HG02938 (cell line): ENCODE measurements around the gene BTBD16.

Source experiments
- ATAC-seq: cut with Tn5 transposase; IDR thresholded peaks from one replicate; pipeline ENCODE4 v1.9.1; 2021; ENCODE audit warnings: mild to moderate bottlenecking, moderate library complexity; ENCODE audit not compliant: unreplicated experiment

The BTBD16 gene

GRCh38 chr10:122246830-122247520 lies 24.1 kb upstream of the BTBD16 start:
- ATAC-seq: no peak

DNA sequence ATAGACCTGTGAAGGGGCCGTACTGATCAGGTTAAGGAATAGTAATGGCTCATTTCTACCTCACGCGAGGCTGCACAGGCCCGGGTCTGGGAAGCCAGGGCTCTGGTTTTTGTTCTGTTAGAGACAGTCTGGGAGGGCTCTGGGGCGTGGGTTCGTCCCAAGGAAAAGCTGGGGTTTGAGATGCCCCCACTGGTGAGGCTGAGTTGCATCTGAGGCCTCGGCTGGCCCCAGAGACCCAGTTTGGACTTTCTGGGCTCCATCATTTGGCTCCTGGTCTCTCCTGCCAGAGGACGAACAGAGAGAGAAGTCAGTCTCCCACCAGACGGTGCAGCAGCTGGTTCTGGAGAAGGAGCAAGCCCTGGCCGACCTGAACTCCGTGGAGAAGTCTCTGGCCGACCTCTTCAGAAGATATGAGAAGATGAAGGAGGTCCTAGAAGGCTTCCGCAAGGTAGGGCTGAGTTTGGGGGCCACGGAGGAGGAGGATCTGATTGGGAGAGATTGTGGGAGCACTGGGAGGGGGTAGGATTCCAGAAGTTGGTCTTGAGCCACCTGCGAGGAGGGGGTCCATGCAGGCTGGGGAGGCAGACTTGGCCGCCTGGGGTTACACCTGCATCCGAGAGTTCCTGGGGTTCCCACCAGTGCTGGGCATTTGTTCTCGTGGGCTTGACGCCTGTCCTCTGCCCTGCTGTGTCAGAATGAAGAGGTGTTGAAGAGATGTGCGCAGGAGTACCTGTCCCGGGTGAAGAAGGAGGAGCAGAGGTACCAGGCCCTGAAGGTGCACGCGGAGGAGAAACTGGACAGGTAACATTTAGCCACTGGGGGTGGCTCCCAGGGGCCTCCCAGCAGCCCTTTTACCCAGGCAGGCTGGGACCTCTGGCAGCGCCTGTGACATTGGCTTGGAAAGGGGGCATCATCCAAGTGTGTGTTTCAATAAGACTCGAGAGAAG lies 22.5 kb upstream of the BTBD16 start:
- ATAC-seq: no peak

DNA sequence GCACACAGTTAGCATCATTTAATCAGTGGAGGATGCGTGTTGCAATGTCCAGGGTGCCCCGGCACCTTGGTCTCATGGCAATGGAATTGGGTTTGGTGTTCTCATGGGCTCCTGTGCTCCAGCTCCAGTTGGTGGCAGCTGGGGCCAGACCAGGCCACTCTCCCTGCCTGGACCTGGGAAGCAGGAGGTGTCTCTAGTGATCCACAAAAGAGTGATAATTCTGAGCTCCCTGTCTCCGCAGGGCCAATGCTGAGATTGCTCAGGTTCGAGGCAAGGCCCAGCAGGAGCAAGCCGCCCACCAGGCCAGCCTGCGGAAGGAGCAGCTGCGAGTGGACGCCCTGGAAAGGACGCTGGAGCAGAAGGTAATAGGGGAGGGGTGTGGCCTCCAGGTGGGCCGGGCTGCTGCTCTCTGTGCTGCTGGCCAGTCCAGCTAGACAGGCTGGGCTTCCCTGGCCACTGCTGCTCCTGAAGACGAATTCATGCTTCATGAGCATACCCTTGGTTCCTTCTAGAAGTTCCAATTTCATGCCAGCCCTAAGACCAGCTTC lies 21.7 kb upstream of the BTBD16 start:
- no peak for ATAC-seq

- ATAC-seq: no peak
Measured at GRCh38 chr10:122249991-122250750, 20.9 kb upstream of the BTBD16 start.

- ATAC-seq: no peak
Measured at GRCh38 chr10:122251459-122252255, 19.4 kb upstream of the BTBD16 start.

DNA sequence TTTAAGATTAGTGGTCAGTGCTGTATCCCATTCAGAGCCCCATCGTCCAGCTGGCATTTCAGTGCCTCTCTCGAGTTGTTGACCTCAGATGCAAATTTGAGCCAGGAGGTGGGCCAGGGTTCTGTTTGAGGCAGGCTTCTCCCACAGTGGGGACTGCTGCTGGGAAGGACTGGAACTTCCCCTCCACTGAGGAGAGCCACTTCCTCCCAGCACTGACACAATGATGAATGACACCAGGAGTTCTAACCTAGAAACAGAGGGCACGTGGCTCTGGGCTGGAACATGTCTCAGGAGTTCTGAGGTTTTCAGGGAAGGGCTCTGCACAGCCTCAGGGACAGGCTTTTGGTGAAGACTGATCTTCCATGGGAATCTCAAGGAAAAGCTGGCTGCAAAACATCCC lies 18.3 kb upstream of the BTBD16 start:
- no peak for ATAC-seq

DNA sequence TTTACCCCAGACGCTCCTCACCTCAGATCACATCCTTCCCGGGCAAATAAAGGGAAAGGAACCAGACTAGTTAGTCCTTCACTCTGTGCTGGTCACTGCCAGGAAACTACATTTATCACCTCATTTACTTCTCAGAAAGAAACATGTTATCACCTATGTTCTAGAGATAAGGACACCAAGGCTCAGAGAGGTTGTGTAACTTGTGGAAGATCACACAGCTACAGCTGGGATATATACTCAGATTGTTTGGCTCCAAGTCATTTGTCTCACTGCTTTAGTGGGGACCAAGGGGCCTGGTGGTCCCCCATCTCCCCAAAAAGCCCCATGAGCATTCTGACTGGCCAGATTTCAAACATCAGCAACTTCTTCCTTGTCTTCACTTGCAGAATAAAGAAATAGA lies 17.5 kb upstream of the BTBD16 start:
- no peak for ATAC-seq

DNA sequence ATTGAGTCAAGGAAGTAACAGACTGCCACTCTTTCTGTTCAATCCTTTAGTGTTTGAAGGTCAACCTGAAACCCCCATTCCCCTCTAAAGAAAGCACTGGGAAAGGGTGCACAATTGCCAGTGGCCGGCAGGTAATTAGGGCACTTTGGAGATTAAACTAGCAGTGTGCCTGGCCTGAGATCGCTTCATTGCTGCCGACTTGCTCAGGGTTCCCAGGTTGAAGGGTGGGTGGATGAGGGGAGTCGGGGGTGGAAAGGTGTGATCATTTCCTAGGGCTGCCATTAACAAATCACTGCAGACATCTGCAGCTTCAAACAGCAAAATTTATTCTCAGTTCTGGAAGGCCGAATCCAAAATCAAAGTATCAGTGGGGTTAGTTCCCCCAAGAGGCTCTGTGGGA lies 16.3 kb upstream of the BTBD16 start:
- no peak for ATAC-seq

DNA sequence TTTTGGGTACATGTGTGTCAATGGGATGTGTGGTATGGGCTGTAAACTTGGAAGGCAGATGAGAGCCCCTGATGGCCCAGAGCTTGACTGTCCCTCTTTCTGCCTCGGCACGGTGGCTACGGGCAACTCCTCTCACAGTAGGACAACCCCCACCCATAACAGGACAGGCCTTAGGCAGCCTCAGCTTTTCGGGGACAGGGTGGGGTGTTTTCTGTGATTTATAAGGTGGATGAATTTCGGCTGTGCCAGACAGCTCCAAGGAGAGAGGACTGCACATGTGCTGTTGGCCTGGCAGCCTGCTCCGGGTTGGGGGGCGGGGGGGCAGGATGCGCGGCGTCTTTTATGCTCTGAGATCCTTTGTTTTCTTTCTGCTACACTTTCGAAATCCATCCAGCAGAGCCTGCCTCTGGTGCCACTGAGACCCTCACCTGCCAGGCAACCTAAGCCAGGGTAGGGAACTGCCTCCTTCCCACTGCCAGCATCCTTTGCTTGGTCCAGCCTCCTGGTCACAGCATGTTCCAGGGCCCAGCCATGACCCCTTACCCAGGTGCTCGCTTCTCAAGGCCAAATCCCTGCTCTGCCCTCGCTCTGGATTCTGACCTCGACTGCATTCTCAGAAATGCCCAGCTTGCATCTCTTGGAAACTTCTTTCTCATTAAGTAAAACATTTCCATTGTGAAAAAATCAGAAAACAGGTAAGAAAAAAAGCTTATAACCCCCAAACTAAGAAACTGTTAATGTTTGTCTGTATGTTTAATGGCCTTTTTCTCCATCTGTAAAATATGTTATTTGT lies 15.4 kb upstream of the BTBD16 start:
- ATAC-seq: no peak

- ATAC-seq: no peak
Measured at GRCh38 chr10:122257041-122257440, 14.1 kb upstream of the BTBD16 start.

GRCh38 chr10:122258136-122259074 lies 12.7 kb upstream of the BTBD16 start:
- ATAC-seq: no peak

- ATAC-seq: no peak
Measured at GRCh38 chr10:122259075-122259466, 12.0 kb upstream of the BTBD16 start.

DNA sequence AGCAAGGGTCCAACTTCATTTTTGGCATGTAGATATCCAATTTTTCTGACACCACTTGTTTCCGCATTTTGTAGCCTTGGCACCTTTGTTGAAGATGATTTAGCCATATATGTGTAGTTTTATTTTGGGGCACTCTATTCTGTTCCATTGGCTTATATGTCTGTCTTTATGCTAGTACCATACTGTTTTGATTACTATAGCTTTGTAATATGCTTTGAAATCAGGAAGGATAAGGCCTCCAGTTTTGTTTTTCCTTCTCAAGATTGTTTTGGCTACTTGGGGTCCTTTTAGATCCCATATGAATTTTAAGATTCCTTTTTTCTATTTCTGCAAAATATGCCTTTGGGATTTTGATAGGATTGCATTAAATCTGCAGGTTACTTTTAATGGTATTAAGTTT lies 9.5 kb upstream of the BTBD16 start:
- ATAC-seq: no peak

DNA sequence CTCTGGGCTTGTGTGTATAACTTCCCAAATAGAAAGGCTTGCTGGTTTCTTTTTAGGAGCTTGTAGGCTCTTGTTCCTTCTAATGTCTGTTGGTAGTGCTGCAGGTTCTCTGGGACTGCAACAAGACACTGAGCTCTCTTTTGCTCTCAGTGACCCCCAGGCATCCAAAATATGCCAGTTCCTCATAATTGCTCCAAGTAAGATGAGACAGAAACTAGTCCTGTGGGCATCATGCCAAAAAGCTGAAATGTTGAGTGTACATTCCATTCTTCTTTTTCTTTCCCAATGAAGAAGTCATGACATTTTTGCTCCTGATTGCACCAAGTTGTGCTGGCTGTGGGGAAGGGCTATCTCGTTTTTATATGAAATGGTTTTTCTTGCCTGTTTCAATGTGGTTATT lies 7.1 kb upstream of the BTBD16 start:
- no peak for ATAC-seq

GRCh38 chr10:122264436-122264835 lies 6.7 kb upstream of the BTBD16 start:
- ATAC-seq: no peak

DNA sequence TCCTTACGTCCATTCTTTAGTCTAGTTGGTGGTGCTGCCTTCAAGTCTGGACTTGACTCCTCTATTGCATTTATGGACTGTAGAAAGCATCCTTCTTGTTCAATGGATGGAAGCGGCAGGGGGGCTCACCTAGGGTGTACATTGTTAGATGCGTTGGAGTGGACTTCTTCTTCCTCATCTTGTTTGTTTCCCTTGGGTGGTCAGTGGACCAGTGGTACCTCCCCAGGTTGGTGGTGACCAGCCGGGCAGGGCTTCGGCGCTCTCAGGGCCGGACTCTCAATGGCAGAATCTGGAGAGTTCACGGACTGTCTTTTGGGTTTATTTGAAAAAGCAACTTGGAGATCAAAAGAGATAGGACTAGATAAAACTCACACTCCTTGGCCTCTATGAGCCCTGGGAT lies 6.2 kb upstream of the BTBD16 start:
- ATAC-seq: no peak

DNA sequence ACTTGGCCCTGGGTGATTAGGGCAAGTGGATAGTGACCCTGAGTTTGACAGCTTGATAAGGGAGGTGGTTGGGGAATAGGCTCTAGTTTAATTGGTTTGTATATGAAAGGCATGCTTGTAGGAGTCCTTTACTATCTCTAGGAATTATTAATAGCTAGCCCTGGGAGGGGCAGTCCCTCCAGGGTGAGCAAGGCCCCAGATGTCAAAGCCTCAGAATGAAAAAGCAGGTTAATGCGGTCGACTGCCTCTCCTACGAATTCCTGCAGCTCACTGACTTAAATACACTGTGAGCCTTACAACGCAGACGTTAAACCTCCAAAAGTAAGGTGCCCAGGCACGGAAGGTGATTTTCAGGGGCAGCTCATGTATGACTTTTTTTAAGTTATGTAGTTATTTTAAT lies 5.2 kb upstream of the BTBD16 start:
- no peak for ATAC-seq
